NCI-H1436 (cell line): ENCODE measurements around the gene TREML2.
"Not testable (repeated sequence)": the region's sequence is repeated elsewhere in the genome, so short reads cannot be mapped to it uniquely, and the experiment has no call there.

Experiments used
- DNase-seq: peaks from one replicate; lab custom pipeline; 2025; lab: John Stamatoyannopoulos, UW

Gene TREML2

DNA sequence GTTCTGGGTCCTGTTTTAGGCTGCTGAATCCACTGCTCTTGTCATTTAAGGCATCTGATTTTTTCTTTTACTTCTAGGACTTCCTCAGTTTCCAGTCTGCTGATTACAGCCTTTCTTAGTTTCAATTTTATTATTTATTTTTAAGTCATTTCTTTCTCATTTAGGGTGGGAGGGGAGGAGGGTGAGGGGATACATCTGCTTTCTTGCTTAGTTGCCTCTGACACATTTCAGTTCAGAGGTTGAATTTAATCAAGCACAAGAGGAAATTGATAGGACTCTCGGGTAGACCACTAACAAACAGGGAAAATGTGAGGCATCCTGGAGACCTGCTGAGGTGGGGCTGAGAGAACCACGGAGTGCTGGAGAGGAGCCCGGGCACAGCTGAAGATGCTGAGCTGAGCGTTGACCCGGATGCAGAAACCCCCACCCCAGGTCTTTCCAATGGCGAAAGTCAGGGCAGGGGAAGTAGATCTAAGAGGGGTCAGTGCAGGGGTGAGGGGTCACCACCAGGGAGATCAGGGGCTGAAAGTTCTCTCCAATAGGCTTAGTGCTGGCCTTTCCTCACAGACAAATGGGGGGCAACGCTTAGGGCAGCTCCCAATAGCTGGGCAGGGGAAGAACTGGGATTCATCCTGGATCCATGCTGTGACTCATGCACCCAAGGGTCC lies 7.6 kb upstream of the TREML2 start:
- DNase-seq: no peak

DNA sequence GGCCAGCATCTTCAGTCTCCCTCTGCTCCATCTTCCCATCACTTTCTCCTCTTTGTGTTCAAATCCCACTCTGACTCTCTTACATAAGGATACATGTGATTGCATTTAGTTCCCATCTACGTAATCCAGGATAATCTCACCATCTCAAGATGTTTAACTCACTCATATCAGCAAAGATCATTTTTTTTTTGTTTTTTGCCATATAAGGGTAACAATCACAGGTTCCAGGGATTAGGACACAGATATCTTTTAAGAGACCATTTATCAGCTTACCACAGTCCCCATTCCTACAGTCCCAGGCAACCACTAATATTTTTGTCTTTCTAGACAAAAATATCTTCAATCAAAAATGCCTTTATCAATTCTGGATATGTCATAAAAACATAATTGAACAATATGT lies 3.2 kb upstream of the TREML2 start:
- no peak for DNase-seq

GRCh38 chr6:41201764-41202173 lies 820 bp upstream of the TREML2 start:
- no peak for DNase-seq

DNA sequence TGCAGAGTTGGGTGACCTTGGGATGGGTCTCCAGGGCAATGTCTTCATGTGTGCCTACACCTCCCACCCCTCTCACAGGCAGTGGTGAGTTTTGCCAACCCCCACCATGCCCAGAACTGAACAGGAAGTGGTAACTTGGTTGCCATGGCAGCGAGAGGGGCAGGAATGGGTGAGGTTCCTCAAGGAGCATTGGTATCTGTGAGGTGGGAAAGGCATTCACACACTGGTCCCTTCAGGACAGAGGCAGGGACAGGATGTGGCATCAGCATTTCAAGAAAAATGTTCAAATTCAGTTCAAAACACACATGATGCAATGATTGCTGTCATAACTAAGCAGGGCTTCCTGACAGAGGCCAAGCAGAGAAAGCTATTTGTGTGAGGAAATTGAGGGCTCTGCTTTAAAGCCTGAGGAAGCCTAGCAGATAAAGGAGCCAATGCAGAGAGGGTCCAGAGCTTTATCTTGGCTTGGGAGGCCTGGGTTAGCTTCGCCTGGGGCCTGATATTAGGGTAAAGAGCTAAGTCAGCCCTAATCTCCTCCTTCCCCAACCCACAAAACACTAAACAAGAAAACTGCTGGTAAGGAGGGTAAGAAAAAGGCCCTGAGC lies 551 bp downstream of the TREML2 start:
- DNase-seq: no peak

DNA sequence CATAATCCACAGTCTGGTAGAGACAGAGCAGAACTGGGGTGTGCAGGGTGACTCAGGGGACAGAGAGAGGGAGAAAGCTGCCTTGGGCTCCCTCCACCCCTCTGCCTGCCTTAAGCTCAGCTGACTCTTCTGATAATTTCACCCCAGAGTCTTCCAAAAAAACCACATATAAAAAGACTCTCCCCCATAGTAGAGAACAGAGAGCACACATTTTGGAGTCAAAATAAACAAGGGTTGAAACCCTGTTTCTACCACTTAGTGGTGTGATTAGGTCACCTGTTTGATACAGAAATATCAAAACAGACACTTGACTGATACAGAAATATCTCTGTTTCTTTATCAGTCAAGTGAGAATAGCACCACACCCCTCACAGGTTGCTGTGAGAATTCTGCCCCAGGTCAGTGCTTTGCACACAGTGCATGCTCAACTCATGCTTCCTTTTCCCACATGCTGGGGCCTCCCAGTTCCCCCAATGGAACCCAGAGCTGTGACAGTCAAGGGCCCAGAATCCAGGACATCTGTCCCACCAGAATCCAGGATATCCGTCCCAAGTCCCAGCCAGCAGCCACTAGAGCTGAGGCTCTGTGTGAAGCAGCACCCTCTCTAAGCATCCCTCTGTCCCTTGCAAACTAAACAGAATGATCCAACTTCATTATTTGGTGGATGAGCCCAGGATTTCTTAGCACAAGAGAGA lies 1.2 kb downstream of the TREML2 start:
- DNase-seq: no peak

- no peak for DNase-seq
Observed at GRCh38 chr6:41197234-41197633, 3.7 kb downstream of the TREML2 start.

DNA sequence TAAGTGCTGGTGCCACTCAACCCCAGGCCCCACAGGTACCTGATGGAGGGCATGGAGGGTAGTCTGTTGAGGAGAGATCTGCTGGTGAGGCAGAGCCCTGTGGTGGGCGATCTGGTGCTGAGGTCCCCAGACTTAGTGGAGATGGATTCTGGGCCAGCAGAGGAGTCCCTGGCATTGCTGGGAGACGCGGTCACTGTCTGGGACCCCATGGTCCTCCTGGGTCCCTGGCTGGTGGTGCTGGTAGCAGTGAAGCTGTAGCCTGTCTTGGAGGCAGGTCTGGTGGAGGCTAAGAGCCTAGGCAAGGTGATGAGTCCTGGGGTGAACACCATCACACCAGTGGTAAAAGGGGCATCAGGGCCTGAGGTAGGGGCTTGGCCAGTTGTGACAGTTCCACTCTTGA lies 6.6 kb downstream of the TREML2 start:
- no peak for DNase-seq

DNA sequence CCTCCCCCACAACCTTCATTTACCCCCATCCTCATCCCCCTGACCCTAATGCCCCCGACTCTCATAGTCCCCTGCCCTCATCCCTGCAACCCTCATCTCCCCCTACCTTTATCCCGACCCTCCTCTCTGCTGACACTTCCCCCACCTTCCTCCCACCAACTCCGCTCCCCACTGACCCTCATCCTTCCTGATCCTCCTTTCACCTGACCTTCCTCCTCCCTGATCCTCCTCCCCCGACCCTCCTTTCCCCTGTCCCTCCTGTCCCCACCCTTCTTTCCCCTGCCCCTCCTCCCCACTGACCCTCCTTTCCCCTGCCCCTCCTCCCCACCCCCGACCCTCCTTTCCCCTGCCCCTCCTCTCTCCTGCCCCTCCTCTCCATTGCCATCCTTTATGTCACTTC lies 7.1 kb downstream of the TREML2 start:
- no peak for DNase-seq

DNA sequence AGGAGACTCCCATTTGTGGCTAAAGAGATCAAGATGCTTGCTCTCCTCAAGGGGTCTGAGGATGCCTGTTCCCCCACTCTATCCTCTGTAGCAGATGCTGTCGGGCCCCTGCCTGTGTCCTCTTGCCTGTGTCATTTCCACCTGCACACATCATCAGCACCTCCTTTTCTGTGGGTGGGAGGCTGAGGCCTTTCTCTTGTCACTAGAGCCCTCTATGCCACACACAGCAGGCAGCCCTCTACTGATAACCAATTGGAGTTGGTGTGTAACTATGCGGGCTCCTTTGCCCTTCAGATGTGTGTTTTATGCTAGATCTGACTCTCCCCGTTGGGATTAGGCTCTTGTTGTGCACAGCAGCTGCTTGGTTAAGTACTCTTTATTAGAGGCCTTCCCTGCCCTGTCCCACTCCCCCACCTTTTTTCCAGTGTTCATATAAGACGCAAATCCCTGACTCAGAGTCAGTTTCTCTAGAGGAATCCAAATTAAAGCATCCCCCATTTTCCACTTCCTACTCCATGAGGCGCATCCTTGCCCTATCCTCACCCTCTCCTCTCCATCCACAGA lies 7.7 kb downstream of the TREML2 start:
- peak; percentile 5 for DNase-seq

DNA sequence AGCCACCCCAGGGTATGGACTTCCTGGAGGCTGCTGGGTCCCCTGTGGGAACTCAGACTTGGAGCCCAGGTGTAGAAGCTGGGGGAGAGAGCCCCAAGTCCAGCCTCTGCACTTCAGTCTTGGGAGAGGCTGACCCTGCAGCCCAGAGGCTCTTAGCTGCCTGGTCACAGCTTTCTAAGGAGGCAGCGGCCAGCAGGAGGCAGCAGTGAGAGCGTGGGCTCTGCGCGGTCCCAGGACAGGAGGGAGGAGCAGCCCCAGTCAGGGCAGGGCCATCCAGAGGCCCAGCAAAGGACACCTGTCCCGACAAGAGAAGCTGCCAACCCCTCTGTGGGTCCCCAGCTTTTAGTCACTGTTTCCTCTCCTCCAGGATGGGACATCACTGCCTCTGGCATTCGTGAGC lies 9.4 kb downstream of the TREML2 start:
- DNase-seq: no peak

- DNase-seq: no peak
Observed at GRCh38 chr6:41190791-41191190, 10.2 kb downstream of the TREML2 start.

DNA sequence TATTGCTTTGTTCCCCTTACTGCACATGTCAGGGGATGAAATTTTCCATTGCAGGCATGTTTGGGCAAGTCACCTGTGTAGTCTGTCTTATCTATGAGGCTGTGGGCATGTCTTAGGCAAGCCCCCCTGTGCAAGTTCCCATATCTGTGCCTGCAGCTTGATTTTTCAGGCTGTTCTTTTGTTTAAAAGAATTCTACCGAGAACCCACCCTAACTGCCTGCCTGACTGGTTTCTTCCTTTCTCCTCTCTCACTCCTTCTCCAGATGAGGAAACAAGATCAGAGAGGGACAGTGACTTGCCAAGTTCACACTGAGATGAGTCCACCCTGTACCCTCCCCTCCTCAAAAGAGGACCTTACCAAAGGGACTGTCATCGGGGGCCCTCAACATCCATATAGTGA lies 11.0 kb downstream of the TREML2 start:
- no peak for DNase-seq

DNA sequence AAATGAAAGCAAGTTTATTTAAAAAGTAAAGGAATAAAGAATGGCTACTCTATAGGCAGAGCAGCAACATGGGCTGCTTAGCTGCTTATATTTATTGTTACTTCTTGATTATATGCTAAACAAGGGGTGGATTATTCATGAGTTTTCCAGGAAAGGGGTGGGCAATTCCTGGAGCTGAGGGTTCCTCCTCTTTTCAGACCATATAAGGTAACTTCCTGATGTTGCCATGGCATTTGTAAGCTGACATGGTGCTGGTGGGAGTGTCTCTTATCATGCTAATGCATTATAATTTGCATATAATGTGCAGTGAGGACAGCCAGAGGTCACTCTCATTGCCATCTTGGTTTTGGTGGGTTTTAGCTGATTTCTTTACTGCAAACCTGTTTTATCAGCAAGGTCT lies 11.9 kb downstream of the TREML2 start:
- not testable (repeated sequence) for DNase-seq

DNA sequence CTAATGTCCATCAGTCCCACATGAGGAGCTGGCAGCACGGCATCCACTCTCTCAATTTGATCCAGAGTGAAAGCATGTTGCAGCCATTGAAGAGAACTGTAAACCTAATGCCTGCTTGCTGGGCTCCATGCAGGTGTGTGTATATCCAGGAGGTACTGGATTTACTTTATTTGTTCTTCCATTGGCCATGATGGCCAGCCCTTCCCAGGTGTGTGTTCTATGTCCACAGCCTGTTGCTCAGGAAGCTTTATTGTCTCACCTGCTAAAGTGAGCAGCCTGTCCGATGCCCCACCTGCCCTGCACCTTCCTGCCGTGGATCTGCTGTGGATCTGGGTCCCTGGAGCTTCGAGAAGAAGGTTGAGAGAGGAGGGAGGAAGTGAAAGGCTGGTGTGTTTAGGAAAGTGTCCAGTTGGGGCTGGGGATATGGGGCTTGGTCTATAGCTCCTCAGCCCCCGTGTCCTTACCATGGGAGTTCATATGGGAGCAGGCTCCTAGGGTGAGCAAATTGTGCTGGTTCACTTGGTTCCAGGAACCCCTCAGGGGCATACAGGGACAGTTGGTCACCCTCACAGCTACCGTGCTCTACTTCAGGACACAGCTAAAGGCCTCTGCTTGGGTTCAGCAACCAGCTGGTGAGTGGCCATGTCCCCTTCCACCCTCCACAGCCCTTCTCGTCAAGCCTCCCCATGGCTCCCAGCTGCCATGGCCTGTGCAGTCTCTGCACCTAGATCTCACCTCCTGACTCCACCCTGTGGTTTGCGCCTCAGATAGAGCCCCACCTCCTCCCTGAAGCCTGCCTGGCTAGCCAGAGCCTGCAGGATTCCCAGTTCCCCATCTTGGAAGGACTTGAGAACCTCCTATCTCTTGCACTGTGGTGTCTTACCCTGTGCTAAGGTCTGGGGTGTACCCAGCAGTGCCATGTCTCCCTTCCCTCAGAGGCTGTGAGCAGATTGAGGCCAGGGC lies 12.7 kb downstream of the TREML2 start:
- DNase-seq: no peak

DNA sequence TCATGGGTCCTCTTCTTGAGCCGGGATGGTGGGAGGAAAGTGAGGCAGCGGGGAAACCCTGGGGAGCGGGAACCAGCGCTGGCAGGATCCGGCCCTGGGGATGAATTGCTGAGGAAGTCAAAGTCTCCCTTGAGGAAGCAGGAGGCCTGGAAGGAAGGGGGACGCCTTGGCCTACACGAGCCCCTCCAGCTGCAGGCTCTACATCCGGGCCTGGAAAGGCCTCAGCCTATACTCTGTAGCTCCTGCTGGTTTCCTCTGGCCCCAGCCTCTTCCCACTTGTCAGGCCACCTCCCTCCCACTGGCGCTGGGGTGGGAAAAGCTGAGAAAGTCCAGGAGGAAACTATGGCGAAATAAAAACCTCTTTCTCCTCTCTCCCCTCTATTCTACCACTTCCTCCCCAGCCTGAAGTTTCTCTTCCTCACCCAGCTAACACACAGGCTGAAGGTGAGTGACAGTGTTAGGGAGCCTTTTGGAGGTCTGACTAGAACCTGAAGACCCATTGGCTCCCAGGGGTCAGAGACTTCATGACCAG lies 14.9 kb downstream of the TREML2 start:
- no peak for DNase-seq

- DNase-seq: no peak
Observed at GRCh38 chr6:41184761-41185160, 16.2 kb downstream of the TREML2 start.

DNA sequence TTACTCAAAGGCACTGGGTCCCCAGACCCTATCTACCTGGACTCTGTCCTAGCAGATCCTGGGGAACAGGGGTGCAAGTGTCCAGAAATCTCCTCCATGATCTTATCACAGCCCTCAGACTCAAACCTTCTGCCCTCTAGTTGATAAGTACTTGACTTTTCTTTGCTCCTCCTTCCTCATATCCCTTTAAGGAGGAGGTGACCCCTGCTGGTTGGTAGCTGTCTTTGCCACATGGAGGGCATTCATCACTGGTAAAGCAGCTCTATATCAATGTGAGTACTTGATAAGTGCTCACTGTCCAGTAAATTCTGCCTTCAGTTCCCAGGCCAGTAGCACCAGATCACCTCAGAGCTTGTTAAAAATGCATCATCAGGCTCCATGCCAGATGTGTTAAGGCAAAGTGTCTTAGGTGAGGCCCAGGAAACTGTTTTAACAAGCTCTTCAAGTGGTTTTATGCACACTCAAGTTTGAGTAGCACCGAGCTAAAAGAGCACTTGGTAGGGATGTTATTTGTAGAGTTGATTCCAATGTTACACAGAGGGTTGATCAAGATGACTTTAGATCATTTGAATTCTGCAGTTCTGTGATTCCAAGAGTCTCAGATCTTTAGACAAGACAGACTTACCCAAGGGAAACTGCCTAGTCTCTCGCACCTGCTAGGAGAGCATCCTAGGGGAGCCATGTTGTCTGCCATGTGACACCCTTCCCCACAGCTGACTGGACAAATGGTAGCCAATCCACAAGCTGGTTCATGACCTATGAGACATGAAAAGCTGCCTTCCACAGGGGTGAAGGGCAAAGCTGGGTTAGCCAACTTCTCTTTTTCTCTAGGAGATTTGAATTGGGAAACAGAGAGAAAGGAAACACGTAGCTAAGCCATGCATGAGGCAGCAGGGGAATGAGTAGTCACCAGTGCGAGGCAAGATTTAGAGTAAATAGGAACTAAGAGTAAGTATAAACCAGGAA lies 18.6 kb downstream of the TREML2 start:
- peak; percentile 75 for DNase-seq

DNA sequence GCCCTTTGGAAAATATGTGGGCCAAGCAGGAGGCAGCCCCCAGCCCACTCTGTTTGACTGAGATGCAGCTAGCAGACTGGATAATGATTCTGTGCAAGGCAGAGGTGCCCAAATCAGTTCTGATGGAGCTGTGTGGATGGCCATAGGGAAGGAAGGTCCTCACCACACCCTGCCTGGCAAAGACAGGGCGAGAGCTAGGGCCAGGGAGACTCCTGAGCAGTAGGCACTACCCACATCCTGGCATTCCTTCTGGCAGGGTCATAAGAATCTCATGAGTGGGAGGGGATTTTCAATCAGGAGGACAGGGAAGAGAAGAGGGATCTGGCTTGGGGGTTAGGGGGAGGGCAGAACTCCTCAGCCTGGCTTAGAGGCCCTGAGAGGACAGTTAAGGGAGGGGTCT lies 19.4 kb downstream of the TREML2 start:
- DNase-seq: no peak

DNA sequence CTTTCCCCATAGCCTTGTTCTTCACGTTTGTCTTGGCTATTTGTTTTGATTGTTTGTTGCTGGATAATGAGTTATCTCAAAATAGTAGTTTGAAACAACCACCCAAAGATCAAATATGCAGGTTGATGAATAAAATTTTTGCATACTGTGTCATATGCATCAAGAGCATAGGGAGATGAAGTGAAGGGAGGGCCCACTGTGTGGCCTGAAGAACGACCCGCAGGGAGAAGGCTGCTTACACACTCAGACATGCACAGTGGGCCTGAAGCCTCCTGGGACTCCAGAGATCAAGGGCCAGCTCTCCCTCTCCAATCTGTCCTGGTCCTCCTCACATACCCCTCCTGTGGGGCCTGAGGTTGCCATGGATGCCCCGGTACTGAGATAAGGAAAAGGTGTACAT lies 21.8 kb downstream of the TREML2 start:
- DNase-seq: no peak

- DNase-seq: no peak
Observed at GRCh38 chr6:41177695-41178094, 23.3 kb downstream of the TREML2 start.

DNA sequence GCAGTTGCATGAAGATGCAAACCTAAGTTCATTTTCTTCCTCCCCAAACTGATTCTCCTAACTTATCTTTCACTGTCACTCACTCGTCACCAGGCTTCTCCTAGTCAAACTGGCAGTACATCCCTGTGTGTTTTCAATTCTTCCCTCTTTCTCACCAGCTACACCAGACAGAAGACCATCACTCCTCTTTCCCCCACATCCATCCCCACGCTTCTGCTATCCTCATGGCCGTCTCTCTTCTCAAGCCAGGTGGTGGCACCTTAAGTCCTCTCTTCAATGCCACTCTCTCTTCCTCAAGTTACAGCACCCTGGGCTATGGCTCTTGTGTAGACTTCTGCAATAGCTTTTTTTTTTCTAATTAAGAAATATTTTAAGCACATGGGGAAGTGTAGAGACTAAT lies 23.7 kb downstream of the TREML2 start:
- no peak for DNase-seq
